B cell (primary cell): Measurements from ENCODE around the gene CHORDC1. TPM values are rescaled to one million over a fixed set of nuclear protein-coding genes. Genes with fewer than 3 reads are reported as not detected.

Experiments
- ATAC-seq: fragments of 200-7000 bp; cut with Tn5 transposase; one replicate; pipeline ENCODE4 v1.10.0; 2021; ENCODE audit warnings: low read depth, mild to moderate bottlenecking, moderate number of reproducible peaks, moderate library complexity
- CTCF ChIA-PET: fragments of 350-600 bp; sonication (Branson Sonifier 250); formaldehyde crosslinking; loops from one replicate; lab custom pipeline; 2021; ENCODE audit warnings: antibody characterized with exemption, inconsistent platforms; lab: Charles Lee
- POLR2A ChIA-PET: fragments of 350-600 bp; sonication (Branson Sonifier 250); formaldehyde crosslinking; loops from one replicate; lab custom pipeline; 2021; ENCODE audit warnings: antibody characterized with exemption; lab: Charles Lee
- DNase-seq: peaks from one replicate; pipeline ENCODE4 v3.0.0; 2013
- H2AFZ ChIP-seq: 2 replicates; pipeline ENCODE4 v1.6.1; 2012; ENCODE audit warnings: mild to moderate bottlenecking, low read depth, low read length; ENCODE audit not compliant: insufficient read depth, poor library complexity, severe bottlenecking
- H3K27ac ChIP-seq, 2 donors: 1 replicate in 1 of 2; 2 replicates in 1 of 2; pipeline ENCODE4 v1.5.1; 2012 to 2013; ENCODE audit warnings: low read length in 2 of 2, mild to moderate bottlenecking in 2 of 2, moderate library complexity in 1 of 2
- H3K27me3 ChIP-seq, 4 experiments: fragments of 200-600 bp in 1 of 4; sonication (generic) in 1 of 4; replicated peaks in 1 of 4; 1 replicate in 2 of 4; 2 replicates in 2 of 4; pipeline versions ENCODE4 v1.6.1 to v1.7.0; 2013 to 2016; ENCODE audit warnings: low read length in 3 of 4, mild to moderate bottlenecking in 2 of 4, mixed read lengths in 1 of 4, moderate library complexity in 1 of 4; ENCODE audit not compliant: insufficient read depth in 4 of 4, control insufficient read depth in 3 of 4; ENCODE audit errors: control extremely low read depth in 1 of 4
- H3K36me3 ChIP-seq, 2 experiments: replicated peaks in 1 of 2; 1 replicate in 1 of 2; 2 replicates in 1 of 2; pipeline versions ENCODE4 v1.6.1 to v1.7.1; 2013; ENCODE audit warnings: low read length in 1 of 2; ENCODE audit not compliant: insufficient read depth in 2 of 2, control insufficient read depth in 1 of 2; ENCODE audit errors: control extremely low read depth in 1 of 2, extremely low read depth in 1 of 2
- H3K4me1 ChIP-seq, 2 donors: fragments of 200-600 bp in 1 of 2; sonication (generic) in 1 of 2; 1 replicate in 1 of 2; 2 replicates in 1 of 2; pipeline versions ENCODE4 v1.5.1 to v1.6.1; 2013 to 2017; ENCODE audit warnings: low read length in 2 of 2; ENCODE audit not compliant: control insufficient read depth in 2 of 2, insufficient read depth in 2 of 2
- H3K4me2 ChIP-seq: replicated peaks from 2 replicates; pipeline ENCODE3; 2012; ENCODE audit warnings: mild to moderate bottlenecking, low read depth, low read length; ENCODE audit not compliant: poor library complexity, severe bottlenecking
- H3K4me3 ChIP-seq, 5 experiments: fragments of 200-600 bp in 1 of 5; sonication (generic) in 1 of 5; 1 replicate in 3 of 5; 2 replicates in 2 of 5; pipeline versions ENCODE4 v1.5.1 to v1.7.0; 2011 to 2016; ENCODE audit warnings: low read length in 4 of 5, mild to moderate bottlenecking in 4 of 5, low read depth in 2 of 5, control low read depth in 1 of 5, moderate library complexity in 1 of 5; ENCODE audit not compliant: insufficient read depth in 1 of 5; ENCODE audit errors: control extremely low read depth in 1 of 5, extremely low read depth in 1 of 5
- H3K79me2 ChIP-seq: fragments of 200-600 bp; sonication (generic); one replicate; pipeline ENCODE4 v1.6.0; 2016; ENCODE audit warnings: low read length; ENCODE audit not compliant: control insufficient read depth, insufficient read depth
- H3K9ac ChIP-seq: fragments of 200-600 bp; sonication (generic); 2 replicates; pipeline ENCODE4 v1.6.1; 2017; ENCODE audit warnings: mild to moderate bottlenecking, low read length, moderate library complexity
- H3K9me3 ChIP-seq, 3 donors: one replicate each; pipeline versions ENCODE4 v1.6.1 to v1.7.1; 2013; ENCODE audit warnings: low read length in 2 of 3; ENCODE audit not compliant: control insufficient read depth in 2 of 3, insufficient read depth in 1 of 3; ENCODE audit errors: control extremely low read depth in 1 of 3
- H4K20me1 ChIP-seq: 2 replicates; pipeline ENCODE4 v1.6.0; 2012; ENCODE audit warnings: mild to moderate bottlenecking, low read length; ENCODE audit not compliant: insufficient read depth, control insufficient read depth, poor library complexity, severe bottlenecking
- H3K27ac Mint-ChIP-seq: one replicate; pipeline ENCODE4 v1.8.0; 2021; ENCODE audit warnings: mixed read lengths
- H3K27me3 Mint-ChIP-seq: one replicate; pipeline ENCODE4 v1.8.0; 2021; ENCODE audit warnings: mixed read lengths
- H3K4me1 Mint-ChIP-seq: one replicate; pipeline ENCODE4 v1.8.0; 2021; ENCODE audit warnings: mixed read lengths
- H3K4me3 Mint-ChIP-seq: one replicate; pipeline ENCODE4 v1.8.0; 2021; ENCODE audit warnings: mixed read lengths
- H3K9me3 Mint-ChIP-seq: one replicate; pipeline ENCODE4 v1.8.0; 2022; ENCODE audit warnings: mixed read lengths; ENCODE audit not compliant: insufficient read depth
- EZH2 ChIP-seq: IDR thresholded peaks from 2 replicates; pipeline ENCODE4 v1.6.1; 2012; ENCODE audit warnings: borderline replicate concordance, low read depth, mild to moderate bottlenecking, moderate library complexity, low read length; ENCODE audit not compliant: insufficient read depth, poor library complexity, severe bottlenecking
- WGBS: methylation state at CpG from one replicate; pipeline ENCODE4 v1.1.5; 2013; ENCODE audit warnings: missing lambda C conversion rate; ENCODE audit not compliant: insufficient coverage; 5-methylcytosine and 5-hydroxymethylcytosine counted together
- intact Hi-C: fragments of 100-400 bp; cut with micrococcal nuclease; formaldehyde crosslinking; loops from one replicate; pipeline ENCODE4 v1.10.0; 2022
- polyA plus RNA-seq: library from polyadenylated mRNA; depleted of rRNA; stranded (reverse); fragments of >200 nt; gene quantifications from 2 replicates; pipeline ENCODE4 v1.2.3, GENCODE V29; 2012
- total RNA-seq, 2 donors: library from RNA; stranded (reverse); fragments of 120-200 nt in 1 of 2; gene quantifications; 1 replicate in 1 of 2; 2 replicates in 1 of 2; pipeline versions ENCODE4 v1.2.3 to v1.2.4, GENCODE V29; 2013 to 2022
- TF ChIP-seq, protein P1 (sequence below): fragments of 200-600 bp; IDR thresholded peaks from one replicate; pipeline ENCODE4 v1.8.0; 2022; ENCODE audit warnings: antibody characterized with exemption, mild to moderate bottlenecking

CHORDC1 gene
- total and polyA plus RNA-seq, 2 donors (not counting 1 experiment from before 2014, with no cell fraction given), result 22.1 to 76.9 TPM

DNA sequence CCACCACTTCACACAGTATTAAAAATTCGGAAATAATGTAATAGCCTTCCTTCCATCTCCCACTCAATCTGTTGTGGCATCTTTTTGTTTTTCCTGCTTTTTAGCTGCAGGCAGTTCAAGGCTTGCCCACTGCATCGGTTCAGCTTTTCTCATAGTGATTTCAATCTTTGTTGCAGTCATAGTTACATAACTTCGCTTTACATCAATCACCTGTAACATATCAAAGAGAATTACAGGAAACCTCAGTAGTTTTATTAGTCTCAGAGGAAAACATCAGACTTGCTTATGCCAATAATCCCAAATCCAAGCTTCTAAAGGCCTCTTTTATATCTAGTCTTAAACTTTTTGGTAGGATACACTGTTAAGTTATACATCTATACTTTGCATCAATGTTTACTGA lies 20.5 kb downstream of the CHORDC1 start:
- H3K9me3 ChIP-seq, result no peaks in the 10 kb centered on the region
- DNase-seq (no peak), ATAC-seq (no peak)
- no peaks in the 10 kb centered on the region for H3K4me1 ChIP-seq
- TF ChIP-seq EZH2, result no peak
- TF ChIP-seq, protein P1, sequence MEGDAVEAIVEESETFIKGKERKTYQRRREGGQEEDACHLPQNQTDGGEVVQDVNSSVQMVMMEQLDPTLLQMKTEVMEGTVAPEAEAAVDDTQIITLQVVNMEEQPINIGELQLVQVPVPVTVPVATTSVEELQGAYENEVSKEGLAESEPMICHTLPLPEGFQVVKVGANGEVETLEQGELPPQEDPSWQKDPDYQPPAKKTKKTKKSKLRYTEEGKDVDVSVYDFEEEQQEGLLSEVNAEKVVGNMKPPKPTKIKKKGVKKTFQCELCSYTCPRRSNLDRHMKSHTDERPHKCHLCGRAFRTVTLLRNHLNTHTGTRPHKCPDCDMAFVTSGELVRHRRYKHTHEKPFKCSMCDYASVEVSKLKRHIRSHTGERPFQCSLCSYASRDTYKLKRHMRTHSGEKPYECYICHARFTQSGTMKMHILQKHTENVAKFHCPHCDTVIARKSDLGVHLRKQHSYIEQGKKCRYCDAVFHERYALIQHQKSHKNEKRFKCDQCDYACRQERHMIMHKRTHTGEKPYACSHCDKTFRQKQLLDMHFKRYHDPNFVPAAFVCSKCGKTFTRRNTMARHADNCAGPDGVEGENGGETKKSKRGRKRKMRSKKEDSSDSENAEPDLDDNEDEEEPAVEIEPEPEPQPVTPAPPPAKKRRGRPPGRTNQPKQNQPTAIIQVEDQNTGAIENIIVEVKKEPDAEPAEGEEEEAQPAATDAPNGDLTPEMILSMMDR, result no peak
- H4K20me1 ChIP-seq, result peaks cover 8% of the 10 kb centered on the region
- no peaks in the 10 kb centered on the region for H3K79me2 ChIP-seq
- H3K27ac ChIP-seq, result no peak overlapping the region
- peaks cover 9 to 22% of the 10 kb centered on the region in 2 experiments for H3K36me3 ChIP-seq
- ChIA-PET CTCF (interaction anchor here (0.6 kb wide), 1 partner anchor 48 kb away, joined by 3 read pairs; no protein-coding TSS in a partner anchor), POLR2A (no interaction called here)
- WGBS, result 92% methylated on average over 2 of the region's 3 CpGs
- intact Hi-C loops, result no loop called here
- no peak overlapping the region for H3K4me3 ChIP-seq
- H3K27me3 Mint-ChIP-seq, result no peaks in the 10 kb centered on the region
- H3K4me3 Mint-ChIP-seq, result no peak overlapping the region
- H3K27me3 ChIP-seq, result no peaks in the 10 kb centered on the region
- H3K9ac ChIP-seq, result no peak overlapping the region
- H3K9me3 Mint-ChIP-seq, result no peaks in the 10 kb centered on the region
- no peak overlapping the region for H3K27ac Mint-ChIP-seq
- H2AFZ ChIP-seq, result no peak overlapping the region
- no peak overlapping the region for H3K4me2 ChIP-seq
- no peaks in the 10 kb centered on the region for H3K4me1 Mint-ChIP-seq

DNA sequence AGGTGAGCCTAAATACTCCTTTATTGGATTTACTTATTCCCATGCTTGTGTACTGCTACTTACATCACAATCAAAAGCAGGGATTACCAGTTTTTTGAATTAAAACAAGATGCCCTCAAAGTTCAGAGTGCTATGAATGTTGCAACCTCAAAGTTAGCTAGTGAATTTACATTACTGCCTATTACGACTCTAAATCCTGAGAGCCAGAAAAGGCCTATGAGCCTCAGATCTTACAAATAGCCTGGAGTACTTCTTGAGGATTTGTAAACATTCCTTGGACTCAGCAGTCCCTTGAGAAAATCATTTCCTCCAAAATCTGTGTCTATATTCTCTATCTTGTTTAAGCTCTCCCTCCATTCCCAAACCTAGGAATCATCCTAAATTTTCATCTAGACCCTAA lies 25.5 kb downstream of the CHORDC1 start:
- no peak for TF ChIP-seq EZH2
- no peak overlapping the region for H3K9ac ChIP-seq
- ChIA-PET CTCF (interaction anchor here (4.1 kb wide), 1 partner anchor 7 kb away, joined by 20 read pairs; no protein-coding TSS in a partner anchor), POLR2A (no interaction called here)
- H3K4me3 ChIP-seq, result no peak overlapping the region
- H3K27ac Mint-ChIP-seq, result no peak overlapping the region
- H3K4me1 ChIP-seq, result no peaks in the 10 kb centered on the region
- ATAC-seq (no peak), DNase-seq (no peak)
- no peaks in the 10 kb centered on the region for H3K9me3 Mint-ChIP-seq
- no peak overlapping the region for H3K4me2 ChIP-seq
- H2AFZ ChIP-seq, result no peak overlapping the region
- H3K27me3 Mint-ChIP-seq, result no peaks in the 10 kb centered on the region
- no peaks in the 10 kb centered on the region for H3K9me3 ChIP-seq
- peaks cover 0 to 6% of the 10 kb centered on the region in 2 experiments for H3K36me3 ChIP-seq
- no peak overlapping the region for H3K27ac ChIP-seq
- no peaks in the 10 kb centered on the region for H3K4me1 Mint-ChIP-seq
- no peaks in the 10 kb centered on the region for H4K20me1 ChIP-seq
- intact Hi-C loops, result no loop called here
- no peaks in the 10 kb centered on the region for H3K79me2 ChIP-seq
- H3K27me3 ChIP-seq, result no peaks in the 10 kb centered on the region
- 100% methylated on average over 1 of the region's 1 CpG for WGBS
- H3K4me3 Mint-ChIP-seq, result no peak overlapping the region
